Mesenteric fat pad (tissue), 1 donor: ENCODE results near the gene TFCP2. TPM values are rescaled to one million over a fixed set of nuclear protein-coding genes. Genes with fewer than 3 reads are reported as not detected.
A peak's percentile ranks its signal among the peaks of the same experiment; 100 is the strongest.
"Not testable (repeated sequence)": the region's sequence is repeated elsewhere in the genome, so short reads cannot be mapped to it uniquely, and the experiment has no call there.

Experiments
- DNase-seq: peaks from one replicate; pipeline ENCODE4 v3.0.0-alpha.2; 2020; ENCODE audit warnings: low spot score
- total RNA-seq: library from RNA; stranded (reverse); fragmentation: NEBNext Ultra II Directional; extraction: Animal tissue kit (Norgen Biotek cat#: 25700); gene quantifications from one replicate; pipeline ENCODE4 v1.2.1, GENCODE V29; 2021
- donor health status: DM: yes; HTN: yes; CAD: no.

TFCP2 gene
- total RNA-seq, 1 donor from 2014 or later = 21.9 TPM

DNA sequence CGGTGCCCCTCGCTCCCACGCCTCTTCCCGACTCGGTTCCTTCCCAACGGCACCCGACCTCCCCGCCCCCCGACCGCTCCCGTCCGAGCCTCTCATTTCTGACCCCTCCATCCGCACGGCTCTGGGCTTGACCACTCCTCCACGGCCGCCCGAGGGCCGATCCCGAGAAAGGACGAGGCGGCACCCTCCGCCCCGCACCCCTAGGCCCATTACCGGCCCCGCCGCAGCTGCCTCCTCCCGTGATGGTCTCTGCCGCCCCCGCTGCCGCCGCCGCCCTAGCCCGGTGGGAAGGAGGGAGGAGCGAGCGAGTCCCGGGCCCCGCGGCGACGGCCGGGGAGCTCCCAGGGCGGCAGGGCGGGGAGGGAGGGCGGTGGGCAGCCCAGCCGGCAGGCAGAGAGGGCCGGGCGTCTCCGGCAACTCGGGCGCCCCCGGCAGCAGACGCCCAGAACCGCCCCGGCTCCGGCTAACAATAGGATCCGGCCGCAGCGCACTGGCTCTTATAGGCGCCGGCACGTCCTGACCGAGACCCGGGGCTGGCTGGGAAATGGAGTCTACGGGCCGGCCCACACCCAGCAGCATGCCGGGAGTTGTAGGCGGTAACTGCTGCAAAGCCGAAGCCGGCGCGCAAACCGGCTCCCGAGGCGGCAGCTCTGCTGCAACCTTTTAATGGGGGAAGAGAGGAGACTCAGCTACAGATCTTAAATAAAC is 89.7 kb downstream of the TFCP2 start, which contains the start of gene CSRNP2:
Gene CSRNP2 (minus strand): TSS at position 471 of the 708 bp plus-strand sequence. CDS start 7,035 bp downstream, outside the sequence.
- DNase-seq = peak; percentile 99

- no peak for DNase-seq
These were observed 90.3 kb downstream of the TFCP2 start for GRCh38 chr12:51082561-51083125.

DNA sequence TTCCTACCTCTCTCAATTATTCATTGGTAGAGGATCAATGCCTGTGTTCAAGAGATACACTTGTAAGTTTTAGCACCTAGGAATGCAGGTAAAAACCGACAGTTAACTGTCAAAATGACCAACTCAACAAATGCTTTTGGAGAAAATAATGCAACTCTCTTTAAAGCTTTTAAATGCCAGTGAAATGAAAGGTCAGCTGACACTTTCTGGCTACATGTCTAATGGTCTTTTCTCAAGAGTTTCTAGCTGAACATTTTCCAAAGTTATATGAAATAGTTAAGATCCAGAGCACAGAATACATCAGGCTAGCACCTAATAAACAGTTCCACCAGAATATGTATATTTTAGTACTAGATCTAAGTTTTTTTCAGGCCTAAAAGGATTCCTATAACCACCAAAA is 91.5 kb downstream of the TFCP2 start:
- no peak for DNase-seq

DNA sequence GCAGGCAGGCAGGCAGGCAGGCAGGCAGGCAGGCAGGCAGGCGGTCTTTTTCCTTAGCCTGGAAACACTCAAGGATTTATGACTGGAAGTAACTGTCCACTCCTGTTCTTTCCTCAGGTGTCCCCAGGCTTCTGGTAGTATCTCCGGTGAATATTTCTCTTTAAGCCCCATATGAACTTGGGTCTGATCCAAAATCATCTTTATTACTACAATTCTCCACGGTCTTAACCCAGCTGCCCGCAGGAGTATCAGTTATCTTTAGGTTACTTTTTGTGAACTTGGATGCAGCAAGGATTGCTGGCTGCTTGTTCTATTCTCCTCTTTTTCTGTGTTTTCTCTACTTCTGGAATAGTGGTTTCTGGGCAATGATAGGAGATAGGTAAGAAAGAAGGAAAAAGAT is 92.8 kb downstream of the TFCP2 start:
- DNase-seq = no peak

DNA sequence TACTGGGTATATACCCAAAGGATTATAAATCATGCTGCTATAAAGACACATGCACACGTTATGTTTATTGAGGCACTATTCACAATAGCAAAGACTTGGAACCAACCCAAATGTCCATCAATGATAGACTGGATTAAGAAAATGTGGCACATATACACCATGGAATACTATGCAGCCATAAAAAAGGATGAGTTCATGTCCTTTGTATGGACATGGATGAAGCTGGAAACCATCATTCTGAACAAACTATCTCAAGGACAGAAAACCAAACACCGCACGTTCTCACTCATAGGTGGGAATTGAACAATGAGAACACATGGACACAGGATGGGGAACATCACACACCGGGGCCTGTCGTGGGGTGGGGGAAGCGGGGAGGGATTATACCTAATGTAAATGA is 94.1 kb downstream of the TFCP2 start:
- not testable (repeated sequence) for DNase-seq

- not testable (repeated sequence) for DNase-seq
These were observed 94.6 kb downstream of the TFCP2 start for GRCh38 chr12:51078346-51078745.

DNA sequence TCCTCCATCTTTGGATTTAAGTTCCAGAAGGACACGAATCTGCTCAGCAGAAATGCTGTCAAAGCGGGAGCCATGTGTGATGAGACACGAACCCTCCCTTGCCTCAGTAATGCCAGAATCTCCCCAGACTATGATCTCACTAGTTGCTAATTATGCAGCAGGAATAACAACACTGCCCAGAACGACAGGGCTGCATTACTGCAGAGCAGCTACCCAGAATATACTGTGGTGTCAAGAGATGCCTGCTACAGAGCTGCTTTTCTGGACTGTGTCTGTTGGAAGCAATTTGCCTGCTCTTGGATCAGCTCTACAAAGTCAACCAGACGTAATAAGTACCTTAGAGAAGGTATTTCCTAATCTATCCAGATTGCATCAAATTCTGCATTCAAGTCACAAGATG is 95.0 kb downstream of the TFCP2 start:
- DNase-seq = no peak

DNA sequence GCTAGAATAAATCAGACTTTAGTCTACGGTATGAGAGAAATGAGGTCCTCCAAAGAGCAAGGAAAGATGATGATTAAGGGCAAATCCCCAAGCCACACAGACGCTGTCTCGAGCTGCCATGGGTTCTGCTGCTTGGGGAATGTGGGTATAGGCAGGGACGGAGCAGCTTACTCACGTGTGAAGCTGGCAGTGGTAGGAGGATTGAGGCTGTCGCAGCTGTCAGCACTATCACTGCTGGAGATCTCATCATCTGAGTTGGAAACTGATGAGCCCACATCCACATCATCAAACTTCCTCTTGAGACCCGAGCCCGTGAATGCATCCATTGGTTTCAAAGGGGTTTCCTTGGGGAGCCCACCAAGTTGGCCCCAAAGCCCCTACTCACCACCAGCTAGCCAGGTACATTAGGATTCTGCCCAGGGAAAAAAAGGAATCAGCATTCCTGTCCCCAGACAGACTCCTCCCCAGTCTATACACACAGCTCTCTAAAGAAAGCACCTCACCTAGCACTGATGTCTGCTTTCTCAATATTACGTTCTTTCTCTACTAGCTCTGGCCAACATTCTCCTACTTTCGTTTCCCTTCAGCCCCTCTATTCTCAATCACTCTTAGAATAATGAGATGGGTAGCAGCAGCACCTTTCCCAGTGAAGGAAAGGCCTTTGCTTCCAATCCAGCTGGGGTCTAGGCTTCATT is 96.6 kb downstream of the TFCP2 start:
- no peak for DNase-seq

GRCh38 chr12:51075390-51075789 is 97.5 kb downstream of the TFCP2 start:
- DNase-seq = no peak

- DNase-seq = no peak
These were observed 101.3 kb downstream of the TFCP2 start for GRCh38 chr12:51071663-51072062.

DNA sequence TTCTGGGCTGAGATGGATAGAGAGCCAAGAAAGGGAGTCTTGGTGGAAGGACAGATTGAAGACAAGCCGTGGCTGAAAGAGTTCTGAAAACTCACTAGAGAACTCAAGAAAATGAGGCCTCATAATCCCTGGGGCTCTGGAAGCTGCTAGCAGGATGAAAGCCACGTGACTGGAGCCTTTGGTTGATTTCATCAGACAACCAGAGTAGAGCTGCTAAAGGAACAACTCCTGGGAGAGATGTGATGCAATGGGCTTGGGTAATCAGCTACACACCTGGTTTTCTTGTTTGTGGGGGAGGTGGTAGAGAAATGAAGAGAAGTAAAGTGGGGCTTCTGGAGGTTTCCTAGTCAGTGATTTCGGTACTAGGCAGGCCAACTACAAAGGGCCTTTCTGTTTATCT is 102.9 kb downstream of the TFCP2 start:
- no peak for DNase-seq

GRCh38 chr12:51067771-51068170 is 105.2 kb downstream of the TFCP2 start:
- no peak for DNase-seq

DNA sequence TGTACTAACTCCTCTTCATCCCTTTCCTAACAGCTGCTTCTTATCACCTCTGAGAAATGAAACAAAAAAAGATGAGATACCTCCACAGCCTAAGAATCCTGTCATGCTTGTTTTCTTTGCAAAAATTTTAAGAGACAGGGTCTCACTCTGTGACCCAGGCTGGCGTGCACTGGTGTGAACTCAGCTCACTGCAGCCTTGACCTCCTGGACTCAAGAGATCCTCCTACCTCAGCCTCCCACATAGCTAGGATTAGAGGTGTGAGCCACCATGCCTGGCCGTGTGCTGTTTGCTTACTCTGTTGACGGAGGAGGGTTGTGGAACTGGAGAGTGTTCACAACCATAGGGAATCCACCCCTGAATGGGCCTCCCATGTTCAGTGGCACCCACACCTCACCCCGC is 105.7 kb downstream of the TFCP2 start:
- DNase-seq = no peak

- no peak for DNase-seq
These were observed 107.4 kb downstream of the TFCP2 start for GRCh38 chr12:51065530-51065929.

DNA sequence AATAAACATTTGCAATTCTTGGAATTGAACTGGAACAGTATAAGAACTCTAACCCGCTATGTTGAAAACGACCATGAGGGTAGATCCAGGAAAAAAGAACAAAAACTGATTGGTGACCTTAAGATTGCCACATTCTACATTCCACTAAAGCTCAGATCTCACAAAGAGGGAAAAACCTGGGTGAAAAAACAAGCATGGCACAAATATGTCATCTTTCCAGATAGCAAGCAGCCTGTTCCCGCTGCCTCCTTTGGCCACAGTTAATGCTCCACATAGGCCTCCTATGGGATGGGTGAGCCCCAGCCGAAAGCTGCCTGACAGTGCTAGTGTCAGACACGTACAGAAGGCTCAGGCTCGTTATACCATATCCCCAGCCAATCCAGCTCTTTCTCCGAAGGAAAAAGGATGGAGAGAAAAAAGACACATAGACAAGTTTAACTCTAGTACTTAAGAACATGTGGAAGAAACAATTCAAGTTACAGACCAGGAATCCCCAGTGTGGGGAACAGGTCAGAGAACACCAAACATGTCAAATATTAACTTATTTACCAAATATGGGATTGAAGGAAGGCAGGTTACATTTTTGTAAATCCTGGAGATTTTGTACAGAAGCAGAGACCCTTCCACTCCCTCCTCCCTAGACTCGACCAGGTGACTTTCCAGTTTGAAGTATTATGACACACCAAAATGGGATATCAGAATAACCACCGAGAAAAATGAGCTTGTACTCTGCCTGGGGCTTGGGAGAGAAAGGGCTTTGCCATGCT is 110.1 kb downstream of the TFCP2 start:
- no peak for DNase-seq

- DNase-seq = no peak
These were observed 113.8 kb downstream of the TFCP2 start for GRCh38 chr12:51059086-51059485.

DNA sequence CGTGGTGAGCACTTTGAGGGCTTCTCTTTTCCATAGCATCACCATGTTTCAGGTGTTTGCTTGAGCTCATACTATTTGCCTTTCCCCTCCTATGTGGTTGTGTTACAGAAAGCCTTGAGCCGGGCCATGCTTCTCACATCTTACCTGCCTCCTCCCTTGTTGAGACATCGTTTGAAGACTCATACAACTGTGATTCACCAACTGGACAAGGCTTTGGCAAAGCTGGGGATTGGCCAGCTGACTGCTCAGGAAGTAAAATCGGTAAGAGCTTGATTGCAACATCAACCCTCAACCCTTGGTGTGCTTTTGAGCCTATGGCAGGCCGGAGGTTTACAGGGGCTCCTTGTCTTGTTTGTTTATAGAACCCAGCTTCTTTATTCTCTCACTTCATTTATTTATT is 116.7 kb downstream of the TFCP2 start:
- DNase-seq = no peak

GRCh38 chr12:51055060-51055459 is 117.9 kb downstream of the TFCP2 start:
- no peak for DNase-seq

GRCh38 chr12:51051787-51052186 is 121.1 kb downstream of the TFCP2 start:
- DNase-seq = no peak

DNA sequence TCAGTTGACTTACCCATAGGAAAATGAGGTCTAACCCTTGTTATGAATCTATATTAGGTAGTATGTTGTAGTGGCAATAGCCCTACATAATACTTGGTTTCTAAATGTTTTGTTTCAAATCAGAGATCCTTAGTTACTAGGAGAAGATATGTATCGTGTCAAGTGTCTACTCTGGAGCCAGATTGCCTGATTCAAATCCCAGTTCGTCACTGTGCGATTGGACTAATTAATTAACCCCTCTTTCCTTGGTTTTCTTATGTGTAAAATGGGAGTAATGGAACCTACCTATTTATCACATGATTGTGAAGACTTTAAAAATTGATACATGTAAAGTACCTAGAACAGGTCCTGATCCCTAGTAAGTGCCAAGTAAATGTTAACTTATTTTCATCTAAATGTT is 123.4 kb downstream of the TFCP2 start:
- no peak for DNase-seq

DNA sequence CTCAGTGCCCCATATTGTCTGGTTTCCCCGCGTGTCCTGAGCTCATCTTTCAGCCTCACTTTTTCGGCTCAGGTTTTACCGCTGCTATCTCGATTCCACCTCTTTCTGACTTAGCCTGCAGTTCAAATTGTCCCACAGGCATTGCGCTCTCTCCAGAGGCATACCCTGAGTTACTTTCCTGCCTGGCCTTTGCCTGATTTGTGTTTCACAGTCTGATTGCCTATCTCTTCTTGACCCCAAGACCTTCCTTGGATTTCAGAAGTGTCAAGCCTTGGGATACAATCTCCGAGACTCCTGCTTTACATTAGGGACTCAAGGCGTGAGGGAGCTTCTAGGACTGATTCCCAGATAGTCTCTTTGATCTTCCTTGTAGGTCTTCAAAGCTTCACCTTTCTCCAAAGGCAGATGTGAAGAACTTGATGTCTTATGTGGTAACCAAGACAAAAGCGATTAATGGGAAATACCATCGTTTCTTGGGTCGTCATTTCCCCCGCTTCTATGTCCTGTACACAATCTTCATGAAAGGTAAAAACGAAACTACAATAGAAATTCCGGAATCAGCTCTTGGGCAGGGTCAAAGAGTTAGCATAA is 124.2 kb downstream of the TFCP2 start:
- DNase-seq = no peak
